Neural progenitor cell (in vitro differentiated cells): Measurements from ENCODE around the gene TBL1X.
"Not testable (repeated sequence)": the region's sequence is repeated elsewhere in the genome, so short reads cannot be mapped to it uniquely, and the experiment has no call there.

Experiments
- EZH2 ChIP-seq: fragments of 200-600 bp; sonication (generic); IDR thresholded peaks from 2 replicates; pipeline ENCODE4 v1.6.1; 2017; ENCODE audit warnings: antibody characterized with exemption, mild to moderate bottlenecking, moderate library complexity
- TF ChIP-seq, protein P1 (sequence below): fragments of 200-600 bp; sonication (generic); IDR thresholded peaks from 2 replicates; pipeline ENCODE4 v1.5.1; 2017; ENCODE audit warnings: antibody characterized with exemption, mild to moderate bottlenecking

DNA sequence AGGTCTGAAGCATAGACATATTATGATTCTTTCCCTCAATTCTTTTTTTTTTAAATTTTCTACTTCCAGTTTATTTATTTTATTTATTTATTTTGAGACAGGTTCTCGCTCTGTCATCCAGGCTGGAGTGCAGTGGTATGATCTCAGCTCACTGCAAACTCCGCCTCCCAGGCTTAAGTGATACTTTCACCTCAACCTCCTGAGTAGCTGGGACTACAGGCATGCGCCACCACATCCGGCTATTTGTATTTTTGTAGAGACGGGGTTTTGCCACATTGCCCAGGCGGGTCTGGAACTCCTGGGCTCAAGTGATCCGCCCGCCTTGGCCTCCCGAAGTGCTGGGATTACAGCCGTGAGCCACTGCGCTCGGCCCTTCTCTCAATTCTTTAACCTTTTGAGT is 6.8 kb upstream of the TBL1X start:
- not testable (repeated sequence) for TF ChIP-seq EZH2
- TF ChIP-seq, protein P1, sequence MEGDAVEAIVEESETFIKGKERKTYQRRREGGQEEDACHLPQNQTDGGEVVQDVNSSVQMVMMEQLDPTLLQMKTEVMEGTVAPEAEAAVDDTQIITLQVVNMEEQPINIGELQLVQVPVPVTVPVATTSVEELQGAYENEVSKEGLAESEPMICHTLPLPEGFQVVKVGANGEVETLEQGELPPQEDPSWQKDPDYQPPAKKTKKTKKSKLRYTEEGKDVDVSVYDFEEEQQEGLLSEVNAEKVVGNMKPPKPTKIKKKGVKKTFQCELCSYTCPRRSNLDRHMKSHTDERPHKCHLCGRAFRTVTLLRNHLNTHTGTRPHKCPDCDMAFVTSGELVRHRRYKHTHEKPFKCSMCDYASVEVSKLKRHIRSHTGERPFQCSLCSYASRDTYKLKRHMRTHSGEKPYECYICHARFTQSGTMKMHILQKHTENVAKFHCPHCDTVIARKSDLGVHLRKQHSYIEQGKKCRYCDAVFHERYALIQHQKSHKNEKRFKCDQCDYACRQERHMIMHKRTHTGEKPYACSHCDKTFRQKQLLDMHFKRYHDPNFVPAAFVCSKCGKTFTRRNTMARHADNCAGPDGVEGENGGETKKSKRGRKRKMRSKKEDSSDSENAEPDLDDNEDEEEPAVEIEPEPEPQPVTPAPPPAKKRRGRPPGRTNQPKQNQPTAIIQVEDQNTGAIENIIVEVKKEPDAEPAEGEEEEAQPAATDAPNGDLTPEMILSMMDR = not testable (repeated sequence)
